OCI-LY1 (cell line): ENCODE data around the gene NIBAN1.

Experiments used
- CTCF ChIP-seq: fragments of 200-600 bp; sonication (generic), shearing (Covaris generic); IDR thresholded peaks from 2 replicates; pipeline ENCODE4 v1.5.1; 2017; ENCODE audit warnings: mild to moderate bottlenecking, antibody characterized with exemption, low read length, moderate library complexity, mixed read lengths
- EZH2 ChIP-seq: fragments of 200-600 bp; sonication (generic), shearing (Covaris generic); IDR thresholded peaks from 2 replicates; pipeline ENCODE4 v1.8.0; 2017; ENCODE audit warnings: borderline replicate concordance, mixed run types, mild to moderate bottlenecking, antibody characterized with exemption, low read length, moderate library complexity, mixed read lengths

DNA sequence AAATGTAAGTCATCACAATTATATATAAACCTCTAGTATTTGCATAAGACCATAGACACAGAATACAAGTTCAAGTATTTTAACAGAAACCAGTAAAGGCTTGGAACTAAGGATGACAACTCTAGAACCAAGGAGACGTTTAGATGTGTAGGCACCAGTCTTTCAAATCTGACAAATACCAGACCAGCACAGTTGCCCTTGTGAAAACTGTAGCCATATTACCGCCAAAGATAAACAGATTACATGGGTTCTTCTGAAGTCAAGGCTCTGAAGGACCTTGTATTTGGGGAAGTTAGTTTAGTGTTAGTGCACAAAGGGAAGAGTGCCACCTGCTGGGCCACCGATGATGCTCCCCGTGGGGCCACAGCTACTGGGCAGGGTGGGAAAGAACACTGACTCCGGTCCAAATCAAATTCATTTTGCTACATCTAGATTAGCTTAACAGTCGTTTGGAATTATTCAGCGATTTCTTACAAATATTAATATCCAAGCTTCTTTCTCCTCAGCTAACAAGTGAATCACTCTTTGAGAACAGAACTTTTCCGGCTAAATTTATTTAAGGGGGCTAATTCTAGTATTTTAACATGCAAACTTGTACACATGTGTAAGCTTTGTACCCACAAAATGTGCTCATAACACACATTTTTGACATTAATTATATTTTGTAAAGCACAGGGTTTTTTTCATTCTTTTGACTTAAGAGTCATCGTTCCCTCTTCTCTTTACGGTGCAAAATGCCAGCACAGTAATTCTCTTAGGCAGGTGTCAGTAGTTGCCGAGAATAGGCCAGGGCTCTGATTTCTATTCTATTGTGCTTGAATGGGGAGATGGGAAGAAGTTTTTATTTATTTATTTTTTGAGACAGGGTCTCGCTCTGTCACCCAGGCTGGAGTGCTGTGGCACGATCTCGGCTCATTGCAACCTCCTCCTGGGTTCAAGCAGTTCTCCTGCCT is 8.0 kb upstream of the NIBAN1 start:
- TF ChIP-seq CTCF: peak; percentile 90
- no peak for TF ChIP-seq EZH2
